H1 (cell line): ENCODE results near the gene SLC51B. TPM values are rescaled to one million over a fixed set of nuclear protein-coding genes. Genes with fewer than 3 reads are reported as not detected.
A peak's percentile ranks its signal among the peaks of the same experiment; 100 is the strongest.

ENCODE experiments used
- CTCF ChIA-PET: fragments of 300-600 bp; sonication (Branson Sonifier 250); formaldehyde crosslinking; loops from one replicate; lab custom pipeline; 2021; ENCODE audit not compliant: partially characterized antibody; lab: Charles Lee
- POLR2A ChIA-PET: fragments of 300-600 bp; sonication (Branson Sonifier 250); formaldehyde crosslinking; loops from one replicate; lab custom pipeline; 2021; ENCODE audit warnings: inconsistent platforms; ENCODE audit not compliant: partially characterized antibody; lab: Charles Lee
- DNase-seq, 2 experiments: peaks; one replicate each; pipeline versions ENCODE4 v3.0.0 to v3.0.0-alpha.2; 2010 to 2022; ENCODE audit warnings: low spot score in 2 of 2, low read depth in 1 of 2, mixed read lengths in 1 of 2
- FAIRE-seq: peaks from 2 replicates; lab custom pipeline; 2011; peaks lifted over from hg19 to GRCh38; lab: Jason Lieb, UNC
- H2AFZ ChIP-seq: 2 replicates; pipeline ENCODE4 v1.8.1; 2012; ENCODE audit warnings: low read length, inconsistent platforms
- H2AK5ac ChIP-seq: 2 replicates; pipeline ENCODE4 v1.6.1; 2013; ENCODE audit warnings: low read depth, low read length
- H2BK120ac ChIP-seq: replicated peaks from 2 replicates; pipeline ENCODE3; 2013; ENCODE audit warnings: low read depth, low read length, inconsistent platforms
- H2BK12ac ChIP-seq: 2 replicates; pipeline ENCODE4 v1.6.1; 2013; ENCODE audit warnings: low read depth, low read length
- H2BK15ac ChIP-seq: 2 replicates; pipeline ENCODE4 v1.6.1; 2013; ENCODE audit warnings: low read length
- H2BK20ac ChIP-seq: 2 replicates; pipeline ENCODE4 v1.6.1; 2013; ENCODE audit warnings: low read length
- H2BK5ac ChIP-seq: 2 replicates; pipeline ENCODE4 v1.6.1; 2013; ENCODE audit warnings: low read depth, low read length
- H3K14ac ChIP-seq: 2 replicates; pipeline ENCODE4 v1.6.1; 2013; ENCODE audit warnings: inconsistent platforms; ENCODE audit not compliant: insufficient read length
- H3K18ac ChIP-seq: 2 replicates; pipeline ENCODE4 v1.6.1; 2013; ENCODE audit warnings: low read length; ENCODE audit errors: extremely low read depth
- H3K23ac ChIP-seq: 2 replicates; pipeline ENCODE4 v1.6.1; 2013; ENCODE audit warnings: inconsistent platforms; ENCODE audit not compliant: insufficient read length
- H3K23me2 ChIP-seq: 2 replicates; pipeline ENCODE4 v1.6.1; 2013; ENCODE audit warnings: low read depth, low read length
- H3K27ac ChIP-seq: 2 replicates; pipeline ENCODE4 v1.6.1; 2011; ENCODE audit warnings: low read depth, low read length, inconsistent platforms
- H3K27me3 ChIP-seq, 4 experiments: replicated peaks in 1 of 4; 1 replicate in 1 of 4; 2 replicates in 3 of 4; pipeline versions ENCODE4 v1.6.1 to v1.8.1; 2011 to 2013; ENCODE audit warnings: low read length in 3 of 4, mild to moderate bottlenecking in 3 of 4, inconsistent platforms in 2 of 4, mixed read lengths in 2 of 4, moderate library complexity in 1 of 4; ENCODE audit not compliant: control insufficient read depth in 3 of 4, insufficient read depth in 3 of 4; ENCODE audit errors: extremely low read depth in 1 of 4
- H3K36me3 ChIP-seq, 4 experiments: 2 replicates each; pipeline versions ENCODE4 v1.6.1 to v1.8.1; 2011 to 2013; ENCODE audit warnings: mild to moderate bottlenecking in 4 of 4, low read length in 3 of 4, moderate library complexity in 2 of 4, control low read depth in 1 of 4, inconsistent platforms in 1 of 4; ENCODE audit not compliant: insufficient read depth in 4 of 4, control insufficient read depth in 2 of 4
- H3K4ac ChIP-seq: replicated peaks from 2 replicates; pipeline ENCODE3; 2013; ENCODE audit warnings: low read length, low read depth, mixed read lengths, inconsistent platforms; ENCODE audit not compliant: insufficient read length
- H3K4me1 ChIP-seq, 4 experiments: replicated peaks in 1 of 4; 1 replicate in 1 of 4; 2 replicates in 3 of 4; pipeline versions ENCODE4 v1.6.1 to v1.8.1; 2011 to 2013; ENCODE audit warnings: low read length in 3 of 4, inconsistent platforms in 2 of 4, mixed read lengths in 1 of 4; ENCODE audit not compliant: insufficient read depth in 4 of 4, control insufficient read depth in 3 of 4
- H3K4me2 ChIP-seq, 2 experiments: 2 replicates each; pipeline versions ENCODE4 v1.6.1 to v1.8.1; 2011 to 2013; ENCODE audit warnings: low read depth in 2 of 2, low read length in 2 of 2, control low read depth in 1 of 2, inconsistent platforms in 1 of 2, mild to moderate bottlenecking in 1 of 2; ENCODE audit not compliant: insufficient read depth in 1 of 2
- H3K4me3 ChIP-seq, 4 experiments: fragments of 200-600, 300-600 bp in 1 of 4; sonication (generic), shearing (Covaris generic), sonication (Bioruptor Twin) in 1 of 4; 2 replicates each; pipeline versions ENCODE4 v1.5.1 to v1.8.1; 2011 to 2016; ENCODE audit warnings: low read length in 4 of 4, low read depth in 3 of 4, control low read depth in 2 of 4, inconsistent platforms in 2 of 4, mild to moderate bottlenecking in 2 of 4, mixed read lengths in 1 of 4, moderate library complexity in 1 of 4; ENCODE audit not compliant: insufficient read depth in 2 of 4; ENCODE audit errors: extremely low read depth in 1 of 4
- H3K56ac ChIP-seq: replicated peaks from 2 replicates; pipeline ENCODE3; 2013; ENCODE audit warnings: low read depth, mild to moderate bottlenecking, mixed read lengths, low read length, inconsistent platforms; ENCODE audit not compliant: insufficient read length
- H3K79me1 ChIP-seq: 2 replicates; pipeline ENCODE4 v1.6.1; 2013; ENCODE audit warnings: low read depth, low read length, control low read depth
- H3K79me2 ChIP-seq, 2 experiments: 2 replicates each; pipeline versions ENCODE4 v1.6.1 to v1.8.1; 2012 to 2013; ENCODE audit warnings: low read length in 2 of 2, mild to moderate bottlenecking in 2 of 2, inconsistent platforms in 1 of 2; ENCODE audit not compliant: insufficient read depth in 2 of 2, control insufficient read depth in 1 of 2
- H3K9ac ChIP-seq, 4 experiments: replicated peaks in 1 of 4; 1 replicate in 1 of 4; 2 replicates in 3 of 4; pipeline versions ENCODE4 v1.6.1 to v1.8.1; 2011 to 2013; ENCODE audit warnings: low read depth in 3 of 4, low read length in 3 of 4, control low read depth in 2 of 4, mild to moderate bottlenecking in 2 of 4, moderate library complexity in 2 of 4, inconsistent platforms in 1 of 4; ENCODE audit errors: extremely low read depth in 1 of 4
- H3K9me3 ChIP-seq, 2 experiments: 2 replicates each; pipeline versions ENCODE4 v1.6.1 to v1.8.1; 2012 to 2013; ENCODE audit warnings: mild to moderate bottlenecking in 2 of 2, moderate library complexity in 2 of 2, control low read depth in 1 of 2, inconsistent platforms in 1 of 2, low read depth in 1 of 2, low read length in 1 of 2, mixed read lengths in 1 of 2; ENCODE audit not compliant: insufficient read depth in 2 of 2
- H4K20me1 ChIP-seq, 2 experiments: replicated peaks in 1 of 2; 2 replicates each; pipeline versions ENCODE3 to v1.8.1; 2011 to 2013; ENCODE audit warnings: inconsistent platforms in 2 of 2, low read length in 2 of 2, mild to moderate bottlenecking in 1 of 2; ENCODE audit not compliant: insufficient read depth in 2 of 2, control insufficient read depth in 1 of 2
- H4K5ac ChIP-seq: 2 replicates; pipeline ENCODE4 v1.6.1; 2013; ENCODE audit warnings: low read length, low read depth, mixed read lengths, inconsistent platforms; ENCODE audit not compliant: insufficient read length
- H4K8ac ChIP-seq: 2 replicates; pipeline ENCODE4 v1.8.0; 2013; ENCODE audit warnings: mild to moderate bottlenecking, moderate library complexity, low read length, inconsistent platforms; ENCODE audit not compliant: insufficient read depth; ENCODE audit errors: extremely low read depth
- H4K91ac ChIP-seq: replicated peaks from 2 replicates; pipeline ENCODE3; 2013; ENCODE audit warnings: low read length, mixed read lengths, inconsistent platforms; ENCODE audit not compliant: insufficient read length
- ASH2L ChIP-seq: fragments of 200-600, 300-600 bp; sonication (generic); IDR thresholded peaks from one replicate; pipeline ENCODE4 v1.7.1; 2017; ENCODE audit warnings: low read length
- SIX5 ChIP-seq: IDR thresholded peaks from 2 replicates; pipeline ENCODE4 v1.6.1; 2011; ENCODE audit warnings: mild to moderate bottlenecking, low read depth, low read length
- SP2 ChIP-seq: IDR thresholded peaks from 2 replicates; pipeline ENCODE4 v1.6.1; 2012; ENCODE audit warnings: mild to moderate bottlenecking, low read length, inconsistent platforms
- TEAD4 ChIP-seq: IDR thresholded peaks from 2 replicates; pipeline ENCODE4 v1.6.1; 2012; ENCODE audit warnings: low read depth, low read length, inconsistent platforms, mixed read lengths
- WGBS, 2 experiments: shearing (Covaris generic) in 1 of 2; methylation state at CpG; one replicate each; pipeline versions ENCODE4 v1.1.6 to v1.1.7; 2013 to 2015; ENCODE audit warnings: low lambda C conversion rate in 2 of 2, mixed read lengths in 2 of 2, inconsistent platforms in 1 of 2, low coverage in 1 of 2, missing lambda C conversion rate in 1 of 2; ENCODE audit not compliant: insufficient replicate concordance in 2 of 2, insufficient coverage in 1 of 2, insufficient read length in 1 of 2; ENCODE audit errors: extremely low coverage in 1 of 2, missing lambda C conversion rate in 1 of 2; 5-methylcytosine and 5-hydroxymethylcytosine counted together
- polyA plus RNA-seq, 7 experiments: library from polyadenylated mRNA; depleted of rRNA in 3 of 7; stranded (reverse) in 5 of 7; unstranded in 2 of 7; fragments of >200 nt in 5 of 7; fragments of 200-250 nt in 2 of 7; gene quantifications; 1 replicate in 5 of 7; 2 replicates in 1 of 7; 4 replicates in 1 of 7; pipeline versions ENCODE4 v1.2.1 to v1.2.3, GENCODE V29; 2011 to 2013; ENCODE audit warnings: missing spikeins in 2 of 7, mixed read lengths in 2 of 7
- total RNA-seq: library from RNA; stranded (reverse); fragmentation: NEBNext Ultra II Directional; extraction: Animal tissue kit (Norgen Biotek cat#: 25700); gene quantifications from 2 replicates; pipeline ENCODE4 v1.2.1, GENCODE V29; 2021
- TF ChIP-seq, protein P1 (sequence below): IDR thresholded peaks from 2 replicates; pipeline ENCODE4 v1.6.1; 2012; ENCODE audit warnings: low read length, inconsistent platforms
- TF ChIP-seq, protein P2 (sequence below): IDR thresholded peaks from 2 replicates; pipeline ENCODE4 v1.6.1; 2012; ENCODE audit warnings: inconsistent platforms

Gene SLC51B
- total and polyA plus RNA-seq, 2 of the 8 experiments (the other 6 are each of a cell fraction or from before 2014, with no cell fraction given) = not detected

DNA sequence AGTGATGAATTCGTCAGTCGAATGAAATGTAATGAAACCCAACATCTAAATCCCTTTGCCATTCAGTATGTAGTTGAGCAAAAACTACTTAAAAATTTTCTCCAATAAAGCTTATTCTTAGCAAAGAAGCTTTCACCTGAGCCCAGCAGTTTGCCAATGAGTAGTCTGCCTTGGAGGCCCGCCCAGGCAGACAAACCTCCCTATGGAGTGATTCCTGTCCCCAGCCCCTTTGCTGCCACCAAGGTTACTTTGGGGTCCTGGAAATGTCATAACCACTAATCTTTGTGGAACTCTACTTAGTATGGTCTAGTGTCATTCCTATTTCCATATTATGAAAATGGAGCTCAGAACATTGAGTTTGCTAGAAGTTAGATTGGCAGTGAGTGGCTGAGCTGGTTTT lies 57.7 kb downstream of the SLC51B start:
- Histone ChIP-seq H3K18ac (no peak overlapping the region), H2BK5ac (no peak overlapping the region), H3K23me2 (peaks cover 5% of the 10 kb centered on the region; the same call in 1 of the 2 replicates), H4K8ac (no peak overlapping the region), H2BK120ac (no peak overlapping the region), H3K27ac (no peak overlapping the region), H3K79me2 (no peaks in the 10 kb centered on the region), H2AK5ac (no peak overlapping the region), H4K91ac (no peak overlapping the region), H4K20me1 (no peaks in the 10 kb centered on the region), H2BK12ac (no peak overlapping the region), H2BK15ac (no peak overlapping the region), H3K9me3 (no peaks in the 10 kb centered on the region), H3K9ac (no peak overlapping the region), H2AFZ (no peak overlapping the region), H3K36me3 (no peaks in the 10 kb centered on the region), H3K79me1 (no peaks in the 10 kb centered on the region), H3K4me1 (peaks cover 0 to 2% (median 0%) of the 10 kb centered on the region in 4 experiments; a peak in 2 of 7 replicates), H3K56ac (no peak overlapping the region), H3K27me3 (peaks cover 0 to 11% (median 5%) of the 10 kb centered on the region in 4 experiments; a peak in 3 of 7 replicates), H3K23ac (no peak overlapping the region), H3K4me3 (peak overlapping the region in 2 of 4 experiments; percentile 36 to 67; a peak in 5 of 8 replicates), H3K4me2 (peak overlapping the region; percentile 72 to 98; a peak in 3 of 4 replicates), H3K4ac (no peak overlapping the region), H2BK20ac (no peak overlapping the region), H4K5ac (no peak overlapping the region), H3K14ac (no peak overlapping the region)
- WGBS, 2 experiments = 82% methylated on average over 3 of the region's 3 CpGs; no CpG with 5 or more reads in 1 of the 2 experiments
- peak; percentile 7 for FAIRE-seq
- CTCF ChIA-PET = interaction anchor here (0.6 to 9.6 kb wide), 11 partner anchors 8 to 68 kb away, joined by 3 to 259 read pairs (median 23); partner anchors contain the start of genes KBTBD13 and RASL12
- no peak for DNase-seq
- POLR2A ChIA-PET = interaction anchor here (0.7 to 1.8 kb wide), 8 partner anchors 9 to 1610 kb away, joined by 3 to 7 read pairs (median 4); partner anchors contain the start of genes CLPX and RNU5B-1
- TF ChIP-seq, protein P1, sequence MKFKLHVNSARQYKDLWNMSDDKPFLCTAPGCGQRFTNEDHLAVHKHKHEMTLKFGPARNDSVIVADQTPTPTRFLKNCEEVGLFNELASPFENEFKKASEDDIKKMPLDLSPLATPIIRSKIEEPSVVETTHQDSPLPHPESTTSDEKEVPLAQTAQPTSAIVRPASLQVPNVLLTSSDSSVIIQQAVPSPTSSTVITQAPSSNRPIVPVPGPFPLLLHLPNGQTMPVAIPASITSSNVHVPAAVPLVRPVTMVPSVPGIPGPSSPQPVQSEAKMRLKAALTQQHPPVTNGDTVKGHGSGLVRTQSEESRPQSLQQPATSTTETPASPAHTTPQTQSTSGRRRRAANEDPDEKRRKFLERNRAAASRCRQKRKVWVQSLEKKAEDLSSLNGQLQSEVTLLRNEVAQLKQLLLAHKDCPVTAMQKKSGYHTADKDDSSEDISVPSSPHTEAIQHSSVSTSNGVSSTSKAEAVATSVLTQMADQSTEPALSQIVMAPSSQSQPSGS = no peak
- TF ChIP-seq, protein P2, sequence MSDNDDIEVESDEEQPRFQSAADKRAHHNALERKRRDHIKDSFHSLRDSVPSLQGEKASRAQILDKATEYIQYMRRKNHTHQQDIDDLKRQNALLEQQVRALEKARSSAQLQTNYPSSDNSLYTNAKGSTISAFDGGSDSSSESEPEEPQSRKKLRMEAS = no peak
- TF ChIP-seq ASH2L (no peak), SIX5 (no peak), SP2 (no peak), TEAD4 (no peak)
